Loucy (cell line): Measurements from ENCODE around the gene STMP1.

ENCODE experiments used
- H2AFZ ChIP-seq: fragments of 200-600 bp; sonication (generic); 2 replicates; pipeline ENCODE4 v1.6.0; 2016; ENCODE audit warnings: antibody characterized with exemption, mild to moderate bottlenecking, low read length, moderate library complexity
- H3F3A ChIP-seq: fragments of 200-600 bp; 2 replicates; pipeline ENCODE4 v1.6.0; 2016; ENCODE audit warnings: antibody characterized with exemption, low read depth, mild to moderate bottlenecking
- H3K27me3 ChIP-seq: fragments of 200-600 bp; sonication (generic); 2 replicates; pipeline ENCODE4 v1.6.1; 2014; ENCODE audit warnings: low read length, mild to moderate bottlenecking; ENCODE audit not compliant: insufficient read depth, poor library complexity, severe bottlenecking
- H3K36me3 ChIP-seq: fragments of 200-600 bp; sonication (generic); 2 replicates; pipeline ENCODE4 v1.6.1; 2016; ENCODE audit warnings: low read length; ENCODE audit not compliant: insufficient read depth
- H3K4me1 ChIP-seq: fragments of 200-600 bp; sonication (generic); 2 replicates; pipeline ENCODE4 v1.5.1; 2014; ENCODE audit warnings: low read length, mild to moderate bottlenecking; ENCODE audit not compliant: insufficient read depth, poor library complexity, severe bottlenecking
- H3K4me2 ChIP-seq: fragments of 200-600 bp; sonication (generic); 2 replicates; pipeline ENCODE4 v1.6.0; 2014; ENCODE audit warnings: antibody characterized with exemption, low read length, low read depth, mild to moderate bottlenecking; ENCODE audit not compliant: poor library complexity, severe bottlenecking
- H3K4me3 ChIP-seq: fragments of 200-600 bp; sonication (generic); 2 replicates; pipeline ENCODE4 v1.5.1; 2014; ENCODE audit warnings: low read length, mild to moderate bottlenecking, mixed read lengths; ENCODE audit not compliant: poor library complexity, severe bottlenecking
- H3K79me2 ChIP-seq: fragments of 200-600 bp; sonication (generic); 2 replicates; pipeline ENCODE4 v1.6.1; 2014; ENCODE audit warnings: low read length; ENCODE audit not compliant: insufficient read depth
- H3K9ac ChIP-seq: fragments of 200-600 bp; sonication (generic); 2 replicates; pipeline ENCODE4 v1.6.0; 2014; ENCODE audit warnings: mild to moderate bottlenecking, low read depth, low read length, moderate library complexity; ENCODE audit not compliant: poor library complexity, severe bottlenecking
- H3K9me2 ChIP-seq: fragments of 200-600 bp; sonication (generic); replicated peaks from 2 replicates; pipeline ENCODE4 v1.6.1; 2016; ENCODE audit warnings: low read depth, low read length, mixed read lengths
- H3K9me3 ChIP-seq: fragments of 200-600 bp; sonication (generic); 2 replicates; pipeline ENCODE4 v1.6.1; 2014; ENCODE audit warnings: mild to moderate bottlenecking, antibody characterized with exemption, low read length, low read depth; ENCODE audit not compliant: insufficient read depth
- H4K20me1 ChIP-seq: fragments of 200-600 bp; sonication (generic); 2 replicates; pipeline ENCODE4 v1.6.0; 2014; ENCODE audit warnings: antibody characterized with exemption, low read length, mild to moderate bottlenecking; ENCODE audit not compliant: insufficient read depth, poor library complexity, severe bottlenecking
- EZH2phosphoT487 ChIP-seq: fragments of 200-600 bp; IDR thresholded peaks from 2 replicates; pipeline ENCODE4 v1.6.1; 2018; ENCODE audit warnings: antibody characterized with exemption, mild to moderate bottlenecking, moderate library complexity, borderline replicate concordance
- TF ChIP-seq, protein P1 (sequence below): fragments of 200-600 bp; sonication (generic); conservative IDR thresholded peaks from 2 replicates; pipeline ENCODE4 v1.5.1; 2014; ENCODE audit warnings: mild to moderate bottlenecking, antibody characterized with exemption, low read length

The STMP1 gene

DNA sequence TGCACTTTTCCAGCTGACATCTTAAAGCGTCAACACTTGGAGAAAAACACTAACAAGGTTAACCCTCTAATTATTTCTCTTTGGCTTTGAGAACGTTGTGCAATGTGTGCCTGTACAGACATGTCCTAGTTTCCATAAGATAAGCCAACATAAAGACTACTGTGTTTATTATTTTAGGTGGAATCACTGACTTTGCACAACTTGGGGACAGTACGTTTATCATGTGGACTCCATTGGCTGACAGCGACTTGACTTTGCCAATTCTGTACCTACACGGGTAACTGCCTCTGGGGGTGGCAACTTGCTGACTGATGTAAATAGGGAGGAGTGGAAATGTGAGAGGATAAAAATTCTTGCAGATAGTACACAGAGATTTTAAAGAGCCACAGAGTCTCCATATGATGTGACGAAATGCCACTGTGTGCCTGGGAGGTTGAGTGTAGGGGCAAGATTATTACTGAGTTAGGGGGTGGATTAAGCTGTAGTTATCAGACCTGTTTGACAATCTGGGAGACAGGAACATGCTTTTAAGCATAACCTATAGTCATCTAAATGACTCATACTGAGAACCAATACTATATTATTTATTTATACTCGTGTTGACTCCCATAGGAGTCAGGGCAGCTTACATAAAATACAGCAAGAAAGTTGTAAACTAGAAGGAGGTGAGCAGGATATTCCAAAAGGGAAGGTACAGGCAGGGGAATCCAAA, 44.7 kb downstream of the STMP1 start:
- Histone ChIP-seq H3F3A (no peaks in the 10 kb centered on the region), H3K9ac (no peak overlapping the region), H3K36me3 (no peaks in the 10 kb centered on the region), H3K9me2 (no peaks in the 10 kb centered on the region), H4K20me1 (no peaks in the 10 kb centered on the region), H3K4me1 (no peaks in the 10 kb centered on the region), H3K9me3 (no peaks in the 10 kb centered on the region), H3K4me2 (no peak overlapping the region), H3K79me2 (no peaks in the 10 kb centered on the region), H2AFZ (no peak overlapping the region), H3K27me3 (no peaks in the 10 kb centered on the region), H3K4me3 (no peak overlapping the region)
- TF ChIP-seq, protein P1, sequence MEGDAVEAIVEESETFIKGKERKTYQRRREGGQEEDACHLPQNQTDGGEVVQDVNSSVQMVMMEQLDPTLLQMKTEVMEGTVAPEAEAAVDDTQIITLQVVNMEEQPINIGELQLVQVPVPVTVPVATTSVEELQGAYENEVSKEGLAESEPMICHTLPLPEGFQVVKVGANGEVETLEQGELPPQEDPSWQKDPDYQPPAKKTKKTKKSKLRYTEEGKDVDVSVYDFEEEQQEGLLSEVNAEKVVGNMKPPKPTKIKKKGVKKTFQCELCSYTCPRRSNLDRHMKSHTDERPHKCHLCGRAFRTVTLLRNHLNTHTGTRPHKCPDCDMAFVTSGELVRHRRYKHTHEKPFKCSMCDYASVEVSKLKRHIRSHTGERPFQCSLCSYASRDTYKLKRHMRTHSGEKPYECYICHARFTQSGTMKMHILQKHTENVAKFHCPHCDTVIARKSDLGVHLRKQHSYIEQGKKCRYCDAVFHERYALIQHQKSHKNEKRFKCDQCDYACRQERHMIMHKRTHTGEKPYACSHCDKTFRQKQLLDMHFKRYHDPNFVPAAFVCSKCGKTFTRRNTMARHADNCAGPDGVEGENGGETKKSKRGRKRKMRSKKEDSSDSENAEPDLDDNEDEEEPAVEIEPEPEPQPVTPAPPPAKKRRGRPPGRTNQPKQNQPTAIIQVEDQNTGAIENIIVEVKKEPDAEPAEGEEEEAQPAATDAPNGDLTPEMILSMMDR = no peak
- no peak for TF ChIP-seq EZH2phosphoT487

GRCh38 chr7:135707570-135707966, 45.3 kb downstream of the STMP1 start:
- no peaks in the 10 kb centered on the region for H3K4me1 ChIP-seq
- H3K79me2 ChIP-seq = no peaks in the 10 kb centered on the region
- H2AFZ ChIP-seq = no peak overlapping the region
- H3K9me2 ChIP-seq = no peaks in the 10 kb centered on the region
- no peaks in the 10 kb centered on the region for H3K36me3 ChIP-seq
- no peak overlapping the region for H3K4me3 ChIP-seq
- no peak overlapping the region for H3K4me2 ChIP-seq
- no peaks in the 10 kb centered on the region for H3K9me3 ChIP-seq
- no peak for TF ChIP-seq EZH2phosphoT487
- TF ChIP-seq, protein P1 = no peak
- H4K20me1 ChIP-seq = no peaks in the 10 kb centered on the region
- no peak overlapping the region for H3K9ac ChIP-seq
- H3F3A ChIP-seq = no peaks in the 10 kb centered on the region
- no peaks in the 10 kb centered on the region for H3K27me3 ChIP-seq

DNA sequence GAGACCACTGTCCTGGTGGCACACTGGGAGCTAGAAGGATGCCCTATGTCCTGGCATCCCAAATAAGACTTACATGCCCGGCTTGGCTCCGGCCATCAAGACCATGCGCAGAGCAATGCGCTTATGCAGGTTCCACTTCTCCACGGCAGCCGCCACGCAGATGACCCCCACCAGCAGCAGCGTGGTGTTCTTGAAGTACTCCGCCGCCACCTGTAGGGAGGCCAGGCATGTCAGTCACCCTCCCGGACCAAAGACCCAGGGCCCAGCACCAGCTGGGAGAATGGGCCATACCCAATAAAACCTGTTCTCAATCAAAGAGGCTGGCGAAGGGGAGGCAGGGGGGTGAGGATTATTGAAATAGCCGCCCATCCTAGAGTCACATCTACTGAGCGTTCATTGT, 45.7 kb downstream of the STMP1 start:
- Histone ChIP-seq H3K79me2 (no peaks in the 10 kb centered on the region), H3K9me3 (no peaks in the 10 kb centered on the region), H2AFZ (no peak overlapping the region), H3K4me1 (no peaks in the 10 kb centered on the region), H3K9ac (no peak overlapping the region), H3K4me3 (no peak overlapping the region), H3K27me3 (no peaks in the 10 kb centered on the region), H3K4me2 (no peak overlapping the region), H3K36me3 (no peaks in the 10 kb centered on the region), H3K9me2 (no peaks in the 10 kb centered on the region), H4K20me1 (no peaks in the 10 kb centered on the region), H3F3A (no peaks in the 10 kb centered on the region)
- no peak for TF ChIP-seq EZH2phosphoT487
- TF ChIP-seq, protein P1 = no peak; the same call in 1 of the 2 replicates
